ENCODE data around the gene ANTXR1.
A peak's percentile ranks its signal among the peaks of the same experiment; 100 is the strongest.

ANTXR1 gene

GRCh38 chr2:69271831-69272257 is 258.9 kb downstream of the ANTXR1 start:
- TF ChIP-seq CTCF (IDR thresholded peaks at IDR 0.05; ENCODE audit: insufficient read depth, low read depth, low read length, missing control alignments) = no peak
- peak; percentile 7 for DNase-seq (ENCODE audit: low read depth)
- no peak overlapping the region for H3K4me3 ChIP-seq (ENCODE audit: low read length)

GRCh38 chr2:69272803-69273471 is 260.0 kb downstream of the ANTXR1 start:
- no peak for DNase-seq (ENCODE audit: low read depth)
- TF ChIP-seq CTCF (IDR thresholded peaks at IDR 0.05; ENCODE audit: insufficient read depth, low read depth, low read length, missing control alignments) = no peak
- no peak overlapping the region for H3K4me3 ChIP-seq (ENCODE audit: low read length)

- no peak for DNase-seq (ENCODE audit: low read depth)
- no peak overlapping the region for H3K4me3 ChIP-seq (ENCODE audit: low read length)
- no peak for TF ChIP-seq CTCF (IDR thresholded peaks at IDR 0.05; ENCODE audit: insufficient read depth, low read depth, low read length, missing control alignments)
Measured at GRCh38 chr2:69275490-69275889, 262.5 kb downstream of the ANTXR1 start.

- H3K4me3 ChIP-seq (ENCODE audit: low read length) = no peak overlapping the region
- no peak for DNase-seq (ENCODE audit: low read depth)
- no peak for TF ChIP-seq CTCF (IDR thresholded peaks at IDR 0.05; ENCODE audit: insufficient read depth, low read depth, low read length, missing control alignments)
Measured at GRCh38 chr2:69278366-69278765, 265.4 kb downstream of the ANTXR1 start.

- TF ChIP-seq CTCF (IDR thresholded peaks at IDR 0.05; ENCODE audit: insufficient read depth, low read depth, low read length, missing control alignments) = no peak
- DNase-seq (ENCODE audit: low read depth) = no peak
- H3K4me3 ChIP-seq (ENCODE audit: low read length) = no peak overlapping the region
Measured at GRCh38 chr2:69279211-69279610, 266.2 kb downstream of the ANTXR1 start.

DNA sequence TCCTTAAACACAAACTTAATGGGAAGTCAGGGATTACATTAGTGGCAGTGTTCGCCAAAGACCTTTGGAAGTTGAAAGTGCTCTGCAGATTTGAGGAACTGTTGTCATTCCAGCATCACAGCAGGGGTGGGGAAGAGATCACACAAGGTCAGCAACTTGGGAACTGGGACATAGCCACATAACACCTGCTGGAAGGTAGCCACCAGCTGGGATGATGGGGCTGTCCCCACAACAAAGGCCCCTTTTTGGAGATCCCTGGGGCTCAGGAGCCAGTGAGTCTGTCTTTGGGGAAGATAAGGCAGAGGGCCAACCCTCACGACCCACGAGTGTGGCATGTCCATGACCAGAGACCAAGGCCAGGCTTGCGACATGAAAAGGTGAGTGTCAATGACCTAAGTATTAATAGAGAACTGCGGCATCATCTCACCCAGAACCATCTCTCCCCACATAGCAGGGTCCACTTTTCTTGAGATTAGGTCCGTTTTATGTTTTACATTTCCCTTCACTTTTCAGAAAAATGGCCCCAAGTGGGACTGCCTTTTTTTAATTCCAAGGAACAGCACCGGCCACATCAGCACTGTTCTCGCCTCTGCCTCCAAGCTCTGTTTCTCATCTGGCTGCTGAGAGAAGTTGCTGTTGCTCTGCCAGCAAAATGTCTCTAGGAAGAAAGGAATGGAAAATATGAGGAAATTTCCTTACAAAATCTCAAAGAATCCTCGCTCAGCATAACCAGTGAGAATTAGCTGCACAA is 267.1 kb downstream of the ANTXR1 start:
- TF ChIP-seq CTCF (IDR thresholded peaks at IDR 0.05; ENCODE audit: insufficient read depth, low read depth, low read length, missing control alignments) = no peak

More for the DNA sequence above, 267.1 kb downstream of the ANTXR1 start:
- no peak overlapping the region for H3K4me3 ChIP-seq (ENCODE audit: low read length)
- no peak for DNase-seq (ENCODE audit: low read depth)

Data from epithelial cell of esophagus (primary cell).